ENCODE measurements around the gene PPP1R12C. TPM values are rescaled to one million over a fixed set of nuclear protein-coding genes. Genes with fewer than 3 reads are reported as not detected.

PPP1R12C gene
- total RNA-seq, 1 experiment from 2014 or later: 136 TPM

GRCh38 chr19:55044286-55044685 is 73.2 kb downstream of the PPP1R12C start:
- Histone ChIP-seq H3K27me3 (ENCODE audit: low read length) (no peaks in the 10 kb centered on the region), H3K79me2 (ENCODE audit: low read length) (no peaks in the 10 kb centered on the region), H3K4me3 (ENCODE audit: low read length) (no peak overlapping the region), H3K9me3 (ENCODE audit: low read length) (no peaks in the 10 kb centered on the region), H2AFZ (ENCODE audit: low read length) (no peak overlapping the region), H3F3A (ENCODE audit: low read length, unreplicated experiment) (no peaks in the 10 kb centered on the region), H3K4me2 (ENCODE audit: low read length) (no peak overlapping the region), H3K4me1 (ENCODE audit: insufficient read depth, low read length) (no peaks in the 10 kb centered on the region), H4K20me1 (ENCODE audit: low read length) (no peaks in the 10 kb centered on the region), H3K9me2 (replicated peaks; ENCODE audit: low read length) (no peaks in the 10 kb centered on the region), H3K27ac (ENCODE audit: low read length) (no peak overlapping the region), H3K36me3 (ENCODE audit: low read depth, low read length) (peaks cover 52% of the 10 kb centered on the region), H3K9ac (ENCODE audit: low read length) (no peak overlapping the region)
- no peak for TF ChIP-seq EZH2 (IDR thresholded peaks at IDR 0.05; ENCODE audit: low read length, unreplicated experiment)
- no peak for TF ChIP-seq EZH2phosphoT487 (IDR thresholded peaks at IDR 0.05; ENCODE audit: borderline replicate concordance, low read length)
- TF ChIP-seq, protein P1, sequence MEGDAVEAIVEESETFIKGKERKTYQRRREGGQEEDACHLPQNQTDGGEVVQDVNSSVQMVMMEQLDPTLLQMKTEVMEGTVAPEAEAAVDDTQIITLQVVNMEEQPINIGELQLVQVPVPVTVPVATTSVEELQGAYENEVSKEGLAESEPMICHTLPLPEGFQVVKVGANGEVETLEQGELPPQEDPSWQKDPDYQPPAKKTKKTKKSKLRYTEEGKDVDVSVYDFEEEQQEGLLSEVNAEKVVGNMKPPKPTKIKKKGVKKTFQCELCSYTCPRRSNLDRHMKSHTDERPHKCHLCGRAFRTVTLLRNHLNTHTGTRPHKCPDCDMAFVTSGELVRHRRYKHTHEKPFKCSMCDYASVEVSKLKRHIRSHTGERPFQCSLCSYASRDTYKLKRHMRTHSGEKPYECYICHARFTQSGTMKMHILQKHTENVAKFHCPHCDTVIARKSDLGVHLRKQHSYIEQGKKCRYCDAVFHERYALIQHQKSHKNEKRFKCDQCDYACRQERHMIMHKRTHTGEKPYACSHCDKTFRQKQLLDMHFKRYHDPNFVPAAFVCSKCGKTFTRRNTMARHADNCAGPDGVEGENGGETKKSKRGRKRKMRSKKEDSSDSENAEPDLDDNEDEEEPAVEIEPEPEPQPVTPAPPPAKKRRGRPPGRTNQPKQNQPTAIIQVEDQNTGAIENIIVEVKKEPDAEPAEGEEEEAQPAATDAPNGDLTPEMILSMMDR (conservative IDR thresholded peaks at IDR 0.05; ENCODE audit: low read depth, low read length): no peak
- no TSS peak for BruUV-seq (replicated peaks)
- DNase-seq: no peak
- ChIA-PET POLR2A (ENCODE audit: unreplicated experiment) (no interaction called here), CTCF (no interaction called here)
- intact Hi-C loops (cut with micrococcal nuclease): no loop called here
- no peak for ATAC-seq

DNA sequence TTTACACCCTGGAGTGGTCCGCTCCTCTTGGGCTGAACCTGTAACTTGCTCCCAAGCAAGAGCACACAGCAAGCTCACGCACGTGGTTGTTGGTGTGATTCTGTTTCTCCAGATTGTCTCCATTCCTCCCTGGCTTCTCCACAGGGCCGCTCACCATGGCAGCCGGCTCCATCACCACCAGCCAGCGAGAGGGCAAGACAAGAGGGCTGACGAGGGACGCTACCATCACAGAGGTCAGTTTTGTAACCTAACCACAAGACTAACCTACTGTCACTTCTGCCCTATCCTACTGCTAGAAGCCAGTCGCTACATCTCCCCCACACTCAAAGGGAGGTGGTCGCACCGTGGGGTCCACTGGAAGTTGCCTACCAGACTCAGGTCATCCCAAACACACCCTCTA is 74.7 kb downstream of the PPP1R12C start:
- intact Hi-C loops (cut with micrococcal nuclease): no loop called here
- POLR2A ChIA-PET (ENCODE audit: unreplicated experiment): no interaction called here

GRCh38 chr19:55042344-55042678 is 75.1 kb downstream of the PPP1R12C start:
- H3K9me3 ChIP-seq (ENCODE audit: low read length): no peaks in the 10 kb centered on the region
- no peaks in the 10 kb centered on the region for H3K4me1 ChIP-seq (ENCODE audit: insufficient read depth, low read length)
- no peak overlapping the region for H3K27ac ChIP-seq (ENCODE audit: low read length)
- no peak overlapping the region for H3K4me2 ChIP-seq (ENCODE audit: low read length)
- H3K9me2 ChIP-seq (replicated peaks; ENCODE audit: low read length): no peaks in the 10 kb centered on the region
- intact Hi-C loops (cut with micrococcal nuclease): no loop called here
- ChIA-PET CTCF (no interaction called here), POLR2A (ENCODE audit: unreplicated experiment) (no interaction called here)
- no peaks in the 10 kb centered on the region for H3F3A ChIP-seq (ENCODE audit: low read length, unreplicated experiment)
- no TSS peak for BruUV-seq (replicated peaks)
- no peaks in the 10 kb centered on the region for H4K20me1 ChIP-seq (ENCODE audit: low read length)
- H3K36me3 ChIP-seq (ENCODE audit: low read depth, low read length): peaks cover 40% of the 10 kb centered on the region
- no peak overlapping the region for H3K4me3 ChIP-seq (ENCODE audit: low read length)
- H3K27me3 ChIP-seq (ENCODE audit: low read length): no peaks in the 10 kb centered on the region
- no peak for ATAC-seq
- TF ChIP-seq EZH2 (IDR thresholded peaks at IDR 0.05; ENCODE audit: low read length, unreplicated experiment) (no peak), EZH2phosphoT487 (IDR thresholded peaks at IDR 0.05; ENCODE audit: borderline replicate concordance, low read length) (no peak)
- TF ChIP-seq, protein P1 (conservative IDR thresholded peaks at IDR 0.05; ENCODE audit: low read depth, low read length): no peak
- no peak overlapping the region for H2AFZ ChIP-seq (ENCODE audit: low read length)
- DNase-seq: no peak
- no peaks in the 10 kb centered on the region for H3K79me2 ChIP-seq (ENCODE audit: low read length)
- H3K9ac ChIP-seq (ENCODE audit: low read length): no peak overlapping the region

More for the DNA sequence above, 74.7 kb downstream of the PPP1R12C start:
- TF ChIP-seq EZH2 (IDR thresholded peaks at IDR 0.05; ENCODE audit: low read length, unreplicated experiment) (no peak), EZH2phosphoT487 (IDR thresholded peaks at IDR 0.05; ENCODE audit: borderline replicate concordance, low read length) (no peak)
- TF ChIP-seq, protein P1 (conservative IDR thresholded peaks at IDR 0.05; ENCODE audit: low read depth, low read length): no peak
- ATAC-seq (no peak), DNase-seq (no peak)
- H3K9ac ChIP-seq (ENCODE audit: low read length): no peak overlapping the region
- H3K9me3 ChIP-seq (ENCODE audit: low read length): no peaks in the 10 kb centered on the region
- H4K20me1 ChIP-seq (ENCODE audit: low read length): no peaks in the 10 kb centered on the region
- H2AFZ ChIP-seq (ENCODE audit: low read length): no peak overlapping the region
- H3F3A ChIP-seq (ENCODE audit: low read length, unreplicated experiment): no peaks in the 10 kb centered on the region
- H3K79me2 ChIP-seq (ENCODE audit: low read length): no peaks in the 10 kb centered on the region
- H3K36me3 ChIP-seq (ENCODE audit: low read depth, low read length): peaks cover 44% of the 10 kb centered on the region
- BruUV-seq (replicated peaks): no TSS peak
- H3K27me3 ChIP-seq (ENCODE audit: low read length): no peaks in the 10 kb centered on the region
- no peak overlapping the region for H3K4me2 ChIP-seq (ENCODE audit: low read length)
- H3K4me3 ChIP-seq (ENCODE audit: low read length): no peak overlapping the region
- H3K9me2 ChIP-seq (replicated peaks; ENCODE audit: low read length): no peaks in the 10 kb centered on the region
- CTCF ChIA-PET: no interaction called here
- no peak overlapping the region for H3K27ac ChIP-seq (ENCODE audit: low read length)
- H3K4me1 ChIP-seq (ENCODE audit: insufficient read depth, low read length): no peaks in the 10 kb centered on the region
